OCI-LY1 (cell line): ENCODE data around the gene DUOX1.

Experiments
- H2AFZ ChIP-seq: fragments of 200-600 bp; sonication (generic), shearing (Covaris generic); 2 replicates; pipeline ENCODE4 v1.6.0; 2014; ENCODE audit warnings: antibody characterized with exemption, mild to moderate bottlenecking, low read length
- H3F3A ChIP-seq: fragments of 200-600 bp; sonication (generic), shearing (Covaris generic); 2 replicates; pipeline ENCODE4 v1.6.0; 2014; ENCODE audit warnings: mild to moderate bottlenecking, antibody characterized with exemption, low read length, moderate library complexity; ENCODE audit not compliant: insufficient read depth
- H3K27ac ChIP-seq: fragments of 200-600 bp; sonication (generic); 2 replicates; pipeline ENCODE4 v1.5.1; 2014; ENCODE audit warnings: low read length, mixed run types, mild to moderate bottlenecking, low read depth; ENCODE audit not compliant: poor library complexity, severe bottlenecking
- H3K27me3 ChIP-seq: fragments of 200-600 bp; sonication (generic); 2 replicates; pipeline ENCODE4 v1.6.0; 2014; ENCODE audit warnings: antibody characterized with exemption, mild to moderate bottlenecking, low read length, moderate library complexity; ENCODE audit not compliant: insufficient read depth
- H3K36me3 ChIP-seq: fragments of 200-600 bp; sonication (generic); 2 replicates; pipeline ENCODE4 v1.6.1; 2014; ENCODE audit warnings: mild to moderate bottlenecking, antibody characterized with exemption, low read length, moderate library complexity, mixed read lengths; ENCODE audit not compliant: insufficient read depth
- H3K4me1 ChIP-seq: fragments of 200-600 bp; sonication (generic); 2 replicates; pipeline ENCODE4 v1.5.1; 2014; ENCODE audit warnings: mild to moderate bottlenecking, low read length, moderate library complexity; ENCODE audit not compliant: insufficient read depth, severe bottlenecking
- H3K4me2 ChIP-seq: fragments of 200-600 bp; sonication (generic), shearing (Covaris generic); 2 replicates; pipeline ENCODE4 v1.6.1; 2014; ENCODE audit warnings: low read length
- H3K4me3 ChIP-seq: fragments of 200-600 bp; sonication (generic); 2 replicates; pipeline ENCODE4 v1.5.1; 2014; ENCODE audit warnings: low read length, low read depth, mild to moderate bottlenecking, mixed read lengths; ENCODE audit not compliant: poor library complexity, severe bottlenecking
- H3K79me2 ChIP-seq: fragments of 200-600 bp; shearing (Covaris generic); 2 replicates; pipeline ENCODE4 v1.6.1; 2016; ENCODE audit warnings: mixed run types, low read length, mixed read lengths; ENCODE audit not compliant: insufficient read depth
- H3K9ac ChIP-seq: fragments of 200-600 bp; sonication (generic), shearing (Covaris generic); 2 replicates; pipeline ENCODE4 v1.6.1; 2014; ENCODE audit warnings: mild to moderate bottlenecking, low read length, mixed read lengths
- H3K9me2 ChIP-seq: fragments of 200-600 bp; sonication (generic), shearing (Covaris generic); 2 replicates; pipeline ENCODE4 v1.6.1; 2014; ENCODE audit warnings: low read depth, mild to moderate bottlenecking, low read length, mixed read lengths
- H3K9me3 ChIP-seq: fragments of 200-600 bp; shearing (Covaris generic); 2 replicates; pipeline ENCODE4 v1.6.1; 2014; ENCODE audit warnings: low read length, mixed read lengths
- H4K20me1 ChIP-seq: fragments of 200-600 bp; sonication (generic), shearing (Covaris generic); 2 replicates; pipeline ENCODE4 v1.6.0; 2016; ENCODE audit warnings: mild to moderate bottlenecking, low read length; ENCODE audit not compliant: insufficient read depth
- EZH2 ChIP-seq: fragments of 200-600 bp; sonication (generic), shearing (Covaris generic); IDR thresholded peaks from 2 replicates; pipeline ENCODE4 v1.8.0; 2017; ENCODE audit warnings: borderline replicate concordance, mixed run types, mild to moderate bottlenecking, antibody characterized with exemption, low read length, moderate library complexity, mixed read lengths
- TF ChIP-seq, protein P1 (sequence below): fragments of 200-600 bp; sonication (generic), shearing (Covaris generic); IDR thresholded peaks from 2 replicates; pipeline ENCODE4 v1.5.1; 2017; ENCODE audit warnings: mild to moderate bottlenecking, antibody characterized with exemption, low read length, moderate library complexity, mixed read lengths

The DUOX1 gene

DNA sequence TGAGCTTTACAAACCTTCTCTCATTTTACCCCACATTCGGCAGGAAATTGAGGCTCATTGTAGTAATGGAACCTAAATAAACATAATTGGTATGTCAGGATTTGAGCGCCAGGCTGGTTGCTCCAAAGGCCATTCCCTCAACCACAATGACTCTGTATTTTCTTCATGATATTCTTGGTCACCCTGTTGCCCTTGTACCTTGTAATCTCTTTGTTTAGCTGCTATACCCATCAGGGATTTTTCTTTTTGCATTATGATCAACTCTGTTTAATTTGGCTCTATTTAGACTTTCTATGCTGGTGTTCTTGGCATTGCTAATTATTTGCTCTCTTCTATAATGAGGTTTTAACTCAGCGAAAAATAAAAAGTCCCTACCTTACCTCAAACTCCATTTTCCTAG, 45.6 kb upstream of the DUOX1 start:
- no peaks in the 10 kb centered on the region for H3F3A ChIP-seq
- H3K27ac ChIP-seq, result no peak overlapping the region
- no peaks in the 10 kb centered on the region for H3K27me3 ChIP-seq
- no peak overlapping the region for H3K9ac ChIP-seq
- no peak overlapping the region for H3K4me2 ChIP-seq
- H2AFZ ChIP-seq, result no peak overlapping the region
- no peak overlapping the region for H3K4me3 ChIP-seq
- H3K9me3 ChIP-seq, result no peaks in the 10 kb centered on the region
- TF ChIP-seq, protein P1, sequence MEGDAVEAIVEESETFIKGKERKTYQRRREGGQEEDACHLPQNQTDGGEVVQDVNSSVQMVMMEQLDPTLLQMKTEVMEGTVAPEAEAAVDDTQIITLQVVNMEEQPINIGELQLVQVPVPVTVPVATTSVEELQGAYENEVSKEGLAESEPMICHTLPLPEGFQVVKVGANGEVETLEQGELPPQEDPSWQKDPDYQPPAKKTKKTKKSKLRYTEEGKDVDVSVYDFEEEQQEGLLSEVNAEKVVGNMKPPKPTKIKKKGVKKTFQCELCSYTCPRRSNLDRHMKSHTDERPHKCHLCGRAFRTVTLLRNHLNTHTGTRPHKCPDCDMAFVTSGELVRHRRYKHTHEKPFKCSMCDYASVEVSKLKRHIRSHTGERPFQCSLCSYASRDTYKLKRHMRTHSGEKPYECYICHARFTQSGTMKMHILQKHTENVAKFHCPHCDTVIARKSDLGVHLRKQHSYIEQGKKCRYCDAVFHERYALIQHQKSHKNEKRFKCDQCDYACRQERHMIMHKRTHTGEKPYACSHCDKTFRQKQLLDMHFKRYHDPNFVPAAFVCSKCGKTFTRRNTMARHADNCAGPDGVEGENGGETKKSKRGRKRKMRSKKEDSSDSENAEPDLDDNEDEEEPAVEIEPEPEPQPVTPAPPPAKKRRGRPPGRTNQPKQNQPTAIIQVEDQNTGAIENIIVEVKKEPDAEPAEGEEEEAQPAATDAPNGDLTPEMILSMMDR, result no peak
- no peak for TF ChIP-seq EZH2
- no peaks in the 10 kb centered on the region for H3K9me2 ChIP-seq
- no peaks in the 10 kb centered on the region for H3K79me2 ChIP-seq
- no peaks in the 10 kb centered on the region for H4K20me1 ChIP-seq
- H3K36me3 ChIP-seq, result no peaks in the 10 kb centered on the region
- H3K4me1 ChIP-seq, result no peaks in the 10 kb centered on the region

DNA sequence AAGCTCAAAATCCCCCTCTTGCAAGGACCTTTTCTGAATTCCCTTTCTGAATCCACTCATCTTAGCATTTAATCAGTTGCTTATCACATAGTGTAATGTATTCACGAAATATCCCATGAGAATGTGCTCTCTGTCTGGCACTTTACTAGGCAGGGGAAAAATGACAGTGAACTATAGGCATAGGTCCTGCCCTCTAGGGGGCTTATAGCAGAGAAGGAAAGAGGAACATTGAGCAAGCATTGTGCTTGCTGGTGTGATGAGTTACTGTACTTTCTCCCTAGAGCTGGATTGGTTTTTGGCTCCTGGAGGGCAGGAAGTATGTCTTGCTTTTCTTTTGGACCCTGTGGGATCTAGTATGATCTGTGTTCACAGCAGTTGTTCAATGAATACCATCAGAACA, 42.3 kb upstream of the DUOX1 start:
- Histone ChIP-seq H3K4me3 (no peak overlapping the region), H3K9me2 (no peaks in the 10 kb centered on the region), H3K9ac (no peak overlapping the region), H3F3A (no peaks in the 10 kb centered on the region), H3K4me2 (no peak overlapping the region), H3K79me2 (no peaks in the 10 kb centered on the region), H4K20me1 (no peaks in the 10 kb centered on the region), H2AFZ (no peak overlapping the region), H3K36me3 (no peaks in the 10 kb centered on the region), H3K9me3 (no peaks in the 10 kb centered on the region), H3K27me3 (0 out of 2 replicates have a peak, but pooled peaks cover under 1% of the 10 kb centered on the region), H3K4me1 (no peaks in the 10 kb centered on the region), H3K27ac (no peak overlapping the region)
- TF ChIP-seq, protein P1, result peak; percentile 23; the same call in 1 of the 2 replicates
- TF ChIP-seq EZH2, result no peak

DNA sequence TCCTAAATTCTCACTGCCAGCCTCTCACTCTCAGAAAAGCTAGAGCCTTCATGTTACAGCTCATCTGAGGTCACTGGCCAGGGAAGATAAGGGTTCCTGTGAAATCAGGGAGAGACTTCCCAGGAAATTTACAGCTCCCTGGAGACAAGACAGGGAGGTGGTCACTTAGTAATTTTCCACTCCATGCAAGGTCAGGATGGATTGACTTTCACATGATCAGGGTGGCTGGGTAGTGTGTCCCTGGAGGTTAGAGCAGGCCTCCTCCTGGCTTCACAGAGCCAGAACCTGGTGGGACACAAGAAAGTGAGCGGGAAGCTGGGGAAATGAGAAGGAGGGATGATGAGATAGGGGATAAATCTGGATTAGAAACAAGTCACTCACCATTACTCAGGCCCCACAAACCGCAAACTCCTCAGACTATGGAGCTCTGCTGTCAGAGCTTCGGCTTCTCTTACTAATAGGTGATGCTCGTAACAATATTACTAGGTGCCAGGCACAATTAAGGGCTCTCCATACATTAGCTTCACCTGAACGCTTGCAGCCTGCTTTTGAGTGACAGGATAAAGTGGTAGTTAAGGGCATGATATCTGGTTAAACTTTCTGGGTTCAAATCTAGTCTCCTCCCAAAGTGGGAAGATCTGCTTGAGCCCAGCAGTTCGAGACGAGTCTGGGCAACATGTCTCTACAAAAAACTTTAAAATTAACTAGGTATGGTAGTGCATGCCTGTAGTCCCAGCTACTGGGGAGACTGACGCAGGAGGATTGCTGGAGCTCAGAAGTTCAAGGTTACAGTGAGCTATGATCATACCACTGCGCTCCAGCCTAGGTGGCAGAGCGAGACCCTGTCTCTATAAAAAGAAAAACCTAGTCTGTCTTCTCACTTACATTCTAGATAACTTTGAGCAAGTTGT, 40.7 kb upstream of the DUOX1 start:
- H3K36me3 ChIP-seq, result no peaks in the 10 kb centered on the region
- H3K4me3 ChIP-seq, result no peak overlapping the region
- TF ChIP-seq, protein P1, result no peak
- TF ChIP-seq EZH2, result no peak
- H3K9ac ChIP-seq, result no peak overlapping the region
- H3K9me2 ChIP-seq, result no peaks in the 10 kb centered on the region
- no peaks in the 10 kb centered on the region for H3K4me1 ChIP-seq
- H4K20me1 ChIP-seq, result no peaks in the 10 kb centered on the region
- H2AFZ ChIP-seq, result no peak overlapping the region
- H3K79me2 ChIP-seq, result no peaks in the 10 kb centered on the region
- H3K9me3 ChIP-seq, result no peaks in the 10 kb centered on the region
- H3K27me3 ChIP-seq, result 0 out of 2 replicates have a peak, but pooled peaks cover 4% of the 10 kb centered on the region
- H3K4me2 ChIP-seq, result no peak overlapping the region
- H3K27ac ChIP-seq, result no peak overlapping the region
- no peaks in the 10 kb centered on the region for H3F3A ChIP-seq
